Skeletal muscle tissue (tissue), 4 donors: ENCODE results near the gene FADS6. TPM values are rescaled to one million over a fixed set of nuclear protein-coding genes. Genes with fewer than 3 reads are reported as not detected.

ENCODE experiments used
- H3K27ac ChIP-seq: one replicate; pipeline ENCODE4 v1.7.0; 2013; ENCODE audit warnings: mild to moderate bottlenecking, low read depth, low read length, inconsistent platforms
- H3K27me3 ChIP-seq, 3 donors: one replicate each; pipeline ENCODE4 v1.7.0; 2013; ENCODE audit warnings: low read length in 3 of 3; ENCODE audit not compliant: control insufficient read depth in 3 of 3, insufficient read depth in 3 of 3
- H3K36me3 ChIP-seq, 3 donors: one replicate each; pipeline ENCODE4 v1.7.0; 2013; ENCODE audit warnings: low read length in 3 of 3; ENCODE audit not compliant: control insufficient read depth in 3 of 3, insufficient read depth in 3 of 3
- H3K4me1 ChIP-seq, 3 donors: one replicate each; pipeline ENCODE4 v1.7.0; 2013; ENCODE audit warnings: low read length in 3 of 3, mild to moderate bottlenecking in 3 of 3; ENCODE audit not compliant: control insufficient read depth in 3 of 3, insufficient read depth in 3 of 3
- H3K4me3 ChIP-seq, 3 donors: one replicate each; pipeline ENCODE4 v1.7.0; 2013; ENCODE audit warnings: low read length in 3 of 3
- H3K9ac ChIP-seq, 3 donors: one replicate each; pipeline ENCODE4 v1.7.0; 2013; ENCODE audit warnings: low read length in 3 of 3, mild to moderate bottlenecking in 3 of 3, moderate library complexity in 2 of 3, low read depth in 1 of 3
- H3K9me3 ChIP-seq, 3 donors: one replicate each; pipeline ENCODE4 v1.7.0; 2013; ENCODE audit warnings: low read length in 3 of 3; ENCODE audit not compliant: control insufficient read depth in 3 of 3
- total RNA-seq: library from RNA; depleted of rRNA; stranded (reverse); fragments of >200 nt; gene quantifications from one replicate; pipeline ENCODE4 v1.2.3, GENCODE V29; 2014
- donor health status: Osteomylitis.

Gene FADS6
- total RNA-seq, 1 donor from 2014 or later: not detected

- no peak overlapping the region for H3K9ac ChIP-seq
- H3K36me3 ChIP-seq: peaks cover 0 to 1% (median 0%) of the 10 kb centered on the region in 3 donors
- H3K4me1 ChIP-seq: peaks cover 0 to 4% (median 0%) of the 10 kb centered on the region in 3 donors
- H3K9me3 ChIP-seq: no peaks in the 10 kb centered on the region
- peaks cover 76 to 78% (median 78%) of the 10 kb centered on the region in 3 donors for H3K27me3 ChIP-seq
- H3K27ac ChIP-seq: no peak overlapping the region
- H3K4me3 ChIP-seq: no peak overlapping the region
These were observed 38.1 kb downstream of the FADS6 start for GRCh38 chr17:74855323-74855722.

DNA sequence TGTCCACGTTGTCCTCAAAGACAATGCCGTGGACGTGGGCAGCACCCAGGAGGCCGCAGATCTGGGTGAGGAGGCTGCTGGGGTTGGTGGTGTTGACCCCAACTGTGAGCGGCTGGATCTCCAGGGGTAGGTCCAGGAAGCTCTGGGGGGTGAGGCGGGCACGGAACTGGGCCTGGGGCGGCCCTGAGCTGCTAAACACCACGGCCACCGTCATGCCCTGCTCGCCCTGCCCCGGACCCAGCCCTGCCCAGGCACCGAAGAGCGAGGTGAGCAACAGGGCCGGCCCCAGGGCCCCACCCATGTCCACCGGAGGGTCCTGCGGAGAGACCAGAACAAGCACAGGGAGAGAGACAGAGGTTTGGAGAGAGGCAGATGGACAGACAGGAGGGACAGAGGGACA is 38.6 kb downstream of the FADS6 start:
- H3K36me3 ChIP-seq: peaks cover 0 to 3% (median 0%) of the 10 kb centered on the region in 3 donors
- H3K27me3 ChIP-seq: peaks cover 77 to 79% (median 77%) of the 10 kb centered on the region in 3 donors
- peaks cover 0 to 4% (median 0%) of the 10 kb centered on the region in 3 donors for H3K4me1 ChIP-seq
- H3K27ac ChIP-seq: no peak overlapping the region
- H3K9ac ChIP-seq: no peak overlapping the region
- no peak overlapping the region for H3K4me3 ChIP-seq
- no peaks in the 10 kb centered on the region for H3K9me3 ChIP-seq

DNA sequence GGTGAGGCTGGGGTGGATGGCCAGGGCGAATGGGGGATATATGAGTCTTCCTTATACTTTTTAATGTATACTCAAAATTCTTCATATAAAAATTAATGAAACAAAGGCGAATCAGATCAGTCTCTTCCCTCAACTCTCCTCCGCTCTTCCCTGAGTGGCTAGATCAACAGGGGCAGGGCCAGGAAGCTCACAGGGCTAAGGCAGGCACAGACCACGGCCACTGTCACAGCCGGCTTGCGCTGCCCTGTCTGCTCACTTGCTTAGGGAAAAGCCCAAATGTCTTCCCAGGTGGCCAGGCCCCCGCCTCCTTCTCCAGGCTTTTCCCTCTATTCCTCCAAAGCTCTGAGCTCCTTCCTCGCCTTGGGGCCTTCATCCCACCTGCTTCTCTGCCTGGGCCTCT is 39.8 kb downstream of the FADS6 start:
- no peak overlapping the region for H3K4me3 ChIP-seq
- H3K9ac ChIP-seq: no peak overlapping the region
- no peaks in the 10 kb centered on the region for H3K9me3 ChIP-seq
- peaks cover 0 to 3% (median 0%) of the 10 kb centered on the region in 3 donors for H3K36me3 ChIP-seq
- H3K27ac ChIP-seq: no peak overlapping the region
- peaks cover 72 to 76% (median 75%) of the 10 kb centered on the region in 3 donors for H3K27me3 ChIP-seq
- H3K4me1 ChIP-seq: peaks cover 0 to 4% (median 0%) of the 10 kb centered on the region in 3 donors

- H3K36me3 ChIP-seq: peaks cover 0 to 3% (median 0%) of the 10 kb centered on the region in 3 donors
- peaks cover 0 to 4% (median 0%) of the 10 kb centered on the region in 3 donors for H3K4me1 ChIP-seq
- H3K4me3 ChIP-seq: no peak overlapping the region
- H3K27ac ChIP-seq: no peak overlapping the region
- no peaks in the 10 kb centered on the region for H3K9me3 ChIP-seq
- peaks cover 70 to 74% (median 73%) of the 10 kb centered on the region in 3 donors for H3K27me3 ChIP-seq
- no peak overlapping the region for H3K9ac ChIP-seq
These were observed 40.4 kb downstream of the FADS6 start for GRCh38 chr17:74853048-74853397.

- Histone ChIP-seq H3K36me3 (peaks cover 0 to 3% (median 0%) of the 10 kb centered on the region in 3 donors), H3K9ac (no peak overlapping the region), H3K4me3 (no peak overlapping the region), H3K4me1 (peaks cover 0 to 4% (median 0%) of the 10 kb centered on the region in 3 donors), H3K27ac (no peak overlapping the region), H3K27me3 (peaks cover 68 to 73% (median 70%) of the 10 kb centered on the region in 3 donors), H3K9me3 (no peaks in the 10 kb centered on the region)
These were observed 41.0 kb downstream of the FADS6 start for GRCh38 chr17:74852237-74853047.

- Histone ChIP-seq H3K4me1 (peaks cover 0 to 4% (median 0%) of the 10 kb centered on the region in 3 donors), H3K27me3 (peaks cover 64 to 69% (median 65%) of the 10 kb centered on the region in 3 donors), H3K36me3 (peaks cover 0 to 3% (median 0%) of the 10 kb centered on the region in 3 donors), H3K9ac (no peak overlapping the region), H3K9me3 (no peaks in the 10 kb centered on the region), H3K4me3 (no peak overlapping the region), H3K27ac (no peak overlapping the region)
These were observed 41.7 kb downstream of the FADS6 start for GRCh38 chr17:74851612-74852236.

DNA sequence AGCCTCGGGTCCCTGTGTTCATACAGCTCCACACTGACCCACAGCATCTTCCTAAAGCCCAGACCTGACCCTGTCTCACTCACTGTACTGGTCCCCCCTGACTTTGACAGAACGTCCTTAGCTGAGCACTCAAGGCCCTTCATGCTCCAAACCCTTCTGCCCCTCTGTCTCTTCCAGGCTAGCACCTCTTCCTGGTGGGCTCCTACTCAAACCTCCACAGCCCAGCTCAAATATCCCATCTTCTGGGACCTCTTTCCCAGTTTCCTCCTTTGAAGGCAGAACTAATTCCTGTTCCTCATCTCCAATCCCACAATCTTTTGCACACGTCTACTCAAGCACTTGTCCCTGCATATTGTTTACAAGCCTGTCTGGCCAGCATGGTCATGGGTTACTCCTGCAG is 42.5 kb downstream of the FADS6 start:
- H3K27ac ChIP-seq: no peak overlapping the region
- peaks cover 0 to 4% (median 0%) of the 10 kb centered on the region in 3 donors for H3K4me1 ChIP-seq
- H3K9ac ChIP-seq: no peak overlapping the region
- H3K27me3 ChIP-seq: peaks cover 68 to 73% (median 71%) of the 10 kb centered on the region in 3 donors
- H3K36me3 ChIP-seq: peaks cover 0 to 3% (median 0%) of the 10 kb centered on the region in 3 donors
- no peak overlapping the region for H3K4me3 ChIP-seq
- no peaks in the 10 kb centered on the region for H3K9me3 ChIP-seq

- no peak overlapping the region for H3K4me3 ChIP-seq
These were observed 43.1 kb downstream of the FADS6 start for GRCh38 chr17:74850310-74850709.

DNA sequence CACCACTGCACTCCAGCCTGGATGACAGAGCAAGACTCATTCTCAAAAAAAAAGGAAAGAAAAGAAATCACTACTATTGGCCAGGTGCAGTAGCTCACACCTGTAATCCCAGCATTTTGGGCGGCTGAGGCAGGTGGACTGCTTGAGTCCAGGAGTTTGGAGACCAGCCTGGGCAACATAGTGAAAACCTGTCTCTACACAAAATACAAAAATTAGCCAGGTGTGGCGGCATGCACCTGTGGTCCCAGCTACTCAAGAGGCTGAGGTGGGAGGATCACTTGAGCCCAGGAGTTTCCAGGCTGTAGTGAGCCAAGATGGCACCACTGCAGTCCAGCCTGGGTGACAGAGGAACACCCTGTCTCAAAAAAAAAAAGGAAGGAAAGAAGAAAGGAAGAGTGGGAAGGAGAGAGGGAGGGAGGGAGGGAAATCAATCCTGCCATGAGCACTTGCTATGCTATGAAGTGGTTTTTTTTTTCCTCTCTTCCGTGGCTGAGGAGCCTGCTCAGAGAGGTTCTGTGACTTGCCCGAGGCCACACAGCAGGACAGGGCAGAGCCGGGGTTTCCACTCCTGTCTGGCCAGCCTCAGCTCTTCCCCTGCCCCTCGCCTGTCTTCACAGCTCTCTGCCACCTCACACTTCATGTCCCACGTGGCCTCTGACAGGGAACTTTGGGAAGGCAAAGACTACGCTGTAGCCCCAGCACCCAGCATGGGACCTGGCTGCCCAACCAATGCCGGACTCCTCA is 44.6 kb downstream of the FADS6 start:
- Histone ChIP-seq H3K36me3 (peaks cover 0 to 3% (median 0%) of the 10 kb centered on the region in 3 donors), H3K27me3 (peaks cover 61 to 68% (median 61%) of the 10 kb centered on the region in 3 donors), H3K9me3 (no peaks in the 10 kb centered on the region), H3K4me1 (peaks cover 0 to 2% (median 0%) of the 10 kb centered on the region in 3 donors), H3K4me3 (no peak overlapping the region), H3K9ac (no peak overlapping the region), H3K27ac (no peak overlapping the region)

More at GRCh38 chr17:74850310-74850709, 43.1 kb downstream of the FADS6 start:
- no peak overlapping the region for H3K9ac ChIP-seq
- peaks cover 0 to 3% (median 0%) of the 10 kb centered on the region in 3 donors for H3K36me3 ChIP-seq
- H3K27ac ChIP-seq: no peak overlapping the region
- peaks cover 68 to 74% (median 71%) of the 10 kb centered on the region in 3 donors for H3K27me3 ChIP-seq
- no peaks in the 10 kb centered on the region for H3K9me3 ChIP-seq
- peaks cover 0 to 2% (median 0%) of the 10 kb centered on the region in 3 donors for H3K4me1 ChIP-seq
